Measurements from ENCODE around the gene HSF2.
"Not testable (repeated sequence)": the region's sequence is repeated elsewhere in the genome, so short reads cannot be mapped to it uniquely, and the experiment has no call there.

The HSF2 gene

GRCh38 chr6:122400462-122401089 is 1.1 kb downstream of the HSF2 start:
- no peak for DNase-seq

GRCh38 chr6:122401104-122401503 is 1.7 kb downstream of the HSF2 start:
- no peak for DNase-seq

- no peak for DNase-seq
Measured at GRCh38 chr6:122404444-122404843, 5.0 kb downstream of the HSF2 start.

GRCh38 chr6:122405417-122405816 is 6.0 kb downstream of the HSF2 start:
- no peak for DNase-seq

- no peak for DNase-seq
Measured at GRCh38 chr6:122406187-122406586, 6.7 kb downstream of the HSF2 start.

- no peak for DNase-seq
Measured at GRCh38 chr6:122407712-122408111, 8.3 kb downstream of the HSF2 start.

GRCh38 chr6:122408240-122408639 is 8.8 kb downstream of the HSF2 start:
- no peak for DNase-seq

GRCh38 chr6:122408702-122409458 is 9.4 kb downstream of the HSF2 start:
- no peak for DNase-seq

- DNase-seq, result no peak
Measured at GRCh38 chr6:122412001-122412400, 12.5 kb downstream of the HSF2 start.

- DNase-seq, result no peak
Measured at GRCh38 chr6:122416825-122417224, 17.4 kb downstream of the HSF2 start.

GRCh38 chr6:122422003-122422402 is 22.6 kb downstream of the HSF2 start:
- no peak for DNase-seq

- no peak for DNase-seq
Measured at GRCh38 chr6:122422614-122423267, 23.3 kb downstream of the HSF2 start.

GRCh38 chr6:122423734-122424133 is 24.3 kb downstream of the HSF2 start:
- DNase-seq, result no peak

GRCh38 chr6:122426597-122426996 is 27.1 kb downstream of the HSF2 start:
- DNase-seq, result no peak

- no peak for DNase-seq
Measured at GRCh38 chr6:122428781-122429180, 29.3 kb downstream of the HSF2 start.

- no peak for DNase-seq
Measured at GRCh38 chr6:122429323-122429722, 29.9 kb downstream of the HSF2 start.

- no peak for DNase-seq
Measured at GRCh38 chr6:122431780-122432179, 32.3 kb downstream of the HSF2 start.

- no peak for DNase-seq
Measured at GRCh38 chr6:122432816-122433215, 33.4 kb downstream of the HSF2 start.

- DNase-seq, result no peak
Measured at GRCh38 chr6:122438975-122439374, 39.5 kb downstream of the HSF2 start.

- DNase-seq, result no peak
Measured at GRCh38 chr6:122445274-122445673, 45.8 kb downstream of the HSF2 start.

GRCh38 chr6:122449069-122449468 is 49.6 kb downstream of the HSF2 start:
- no peak for DNase-seq

- no peak for DNase-seq
Measured at GRCh38 chr6:122452509-122452908, 53.1 kb downstream of the HSF2 start.

- DNase-seq, result no peak
Measured at GRCh38 chr6:122454673-122455072, 55.2 kb downstream of the HSF2 start.

GRCh38 chr6:122455116-122455515 is 55.7 kb downstream of the HSF2 start:
- DNase-seq, result not testable (repeated sequence)

All from activated CD4-positive, CD25-positive, alpha-beta regulatory T cell (primary cell).